Astrocyte (in vitro differentiated cells and primary cell): ENCODE measurements around the gene GAS2L1.

ENCODE experiments used
- CTCF ChIP-seq: IDR thresholded peaks from 2 replicates; pipeline ENCODE4 v1.5.1; 2011; ENCODE audit warnings: low read depth, mild to moderate bottlenecking, inconsistent platforms, low read length, moderate library complexity; ENCODE audit not compliant: insufficient read depth
- EZH2 ChIP-seq: IDR thresholded peaks from 2 replicates; pipeline ENCODE4 v1.6.1; 2012; ENCODE audit warnings: mild to moderate bottlenecking, low read length, inconsistent platforms; ENCODE audit not compliant: insufficient read depth

GRCh38 chr22:29298641-29299040, 7.8 kb upstream of the GAS2L1 start:
- no peak for TF ChIP-seq CTCF
- no peak for TF ChIP-seq EZH2
